GM23338 (cell line): ENCODE results near the gene ABI1. TPM values are rescaled to one million over a fixed set of nuclear protein-coding genes. Genes with fewer than 3 reads are reported as not detected.

Source experiments
- ATAC-seq: fragments of 200-7000 bp; cut with Tn5 transposase; 3 replicates; pipeline ENCODE4 v1.9.1; 2020
- DNase-seq: peaks from one replicate; pipeline ENCODE4 v3.0.0-alpha.2; 2015; ENCODE audit warnings: low spot score
- H2AFZ ChIP-seq: fragments of 200-600 bp; sonication (generic); 2 replicates; pipeline ENCODE4 v1.8.0; 2016; ENCODE audit warnings: antibody characterized with exemption, mild to moderate bottlenecking, moderate library complexity
- H3F3A ChIP-seq: fragments of 200-600 bp; sonication (generic); replicated peaks from 2 replicates; pipeline ENCODE4 v1.8.0; 2017; ENCODE audit warnings: antibody characterized with exemption, mixed run types, low read depth
- H3K27ac ChIP-seq: fragments of 200-600 bp; sonication (generic); 2 replicates; pipeline ENCODE4 v1.6.1; 2016; ENCODE audit warnings: low read depth
- H3K27me3 ChIP-seq: fragments of 200-600 bp; sonication (generic); 2 replicates; pipeline ENCODE4 v1.8.0; 2016; ENCODE audit warnings: mild to moderate bottlenecking, mixed run types, moderate library complexity; ENCODE audit not compliant: insufficient read depth
- H3K36me3 ChIP-seq: fragments of 200-600 bp; sonication (generic); 2 replicates; pipeline ENCODE4 v1.8.0; 2016; ENCODE audit warnings: mild to moderate bottlenecking; ENCODE audit not compliant: insufficient read depth
- H3K4me1 ChIP-seq: fragments of 200-600 bp; sonication (generic); 2 replicates; pipeline ENCODE4 v1.8.0; 2016; ENCODE audit warnings: mild to moderate bottlenecking, moderate library complexity; ENCODE audit not compliant: insufficient read depth
- H3K4me2 ChIP-seq: fragments of 200-600 bp; sonication (generic); 2 replicates; pipeline ENCODE4 v1.7.1; 2017; ENCODE audit warnings: mixed run types
- H3K4me3 ChIP-seq: fragments of 200-600 bp; sonication (generic); 2 replicates; pipeline ENCODE4 v1.6.1; 2016; ENCODE audit warnings: mixed run types
- H3K79me2 ChIP-seq: fragments of 200-600 bp; sonication (generic); replicated peaks from 2 replicates; pipeline ENCODE4 v1.8.0; 2017; ENCODE audit warnings: mild to moderate bottlenecking; ENCODE audit not compliant: insufficient read depth
- H3K9me2 ChIP-seq: fragments of 200-600 bp; sonication (generic); 2 replicates; pipeline ENCODE4 v1.8.0; 2017; ENCODE audit not compliant: insufficient read depth
- H4K20me1 ChIP-seq: fragments of 200-600 bp; sonication (generic); replicated peaks from 2 replicates; pipeline ENCODE4 v1.8.0; 2017; ENCODE audit warnings: mild to moderate bottlenecking; ENCODE audit not compliant: insufficient read depth
- H3K27ac Mint-ChIP-seq: 2 replicates; pipeline ENCODE4 v1.8.0; 2020; ENCODE audit warnings: inconsistent platforms, mild to moderate bottlenecking, moderate library complexity, mixed read lengths
- H3K27me3 Mint-ChIP-seq: 3 replicates; pipeline ENCODE4 v1.8.0; 2022; ENCODE audit warnings: low read depth, mild to moderate bottlenecking, moderate library complexity, mixed read lengths, inconsistent platforms; ENCODE audit not compliant: insufficient read depth, poor library complexity
- H3K36me3 Mint-ChIP-seq: 3 replicates; pipeline ENCODE4 v1.8.0; 2021; ENCODE audit warnings: low read depth, mild to moderate bottlenecking, inconsistent platforms, moderate library complexity, mixed read lengths
- H3K4me1 Mint-ChIP-seq: 3 replicates; pipeline ENCODE4 v1.8.0; 2020; ENCODE audit warnings: mild to moderate bottlenecking, inconsistent platforms, mixed read lengths
- H3K4me3 Mint-ChIP-seq: 3 replicates; pipeline ENCODE4 v1.8.0; 2021; ENCODE audit warnings: moderate library complexity, mild to moderate bottlenecking, inconsistent platforms, mixed read lengths
- H3K9me3 Mint-ChIP-seq: 3 replicates; pipeline ENCODE4 v1.8.0; 2020; ENCODE audit warnings: moderate library complexity, mild to moderate bottlenecking, inconsistent platforms, mixed read lengths
- CREB1 ChIP-seq: fragments of 250-450 bp; sonication (Bioruptor Pico); IDR thresholded peaks from 2 replicates; pipeline ENCODE4 v1.5.0; 2020; ENCODE audit warnings: low read depth, mild to moderate bottlenecking, moderate library complexity
- CTCF ChIP-seq, 2 experiments: fragments of 200-600 bp in 1 of 2; sonication (generic) in 1 of 2; conservative IDR thresholded peaks; 2 replicates each; pipeline versions ENCODE4 v1.5.1 to v1.6.1; 2016 to 2017; ENCODE audit warnings: antibody characterized with exemption in 2 of 2, low read depth in 2 of 2, mild to moderate bottlenecking in 2 of 2, moderate library complexity in 1 of 2
- ETS1 ChIP-seq: IDR thresholded peaks from 2 replicates; pipeline ENCODE4 v1.6.1; 2016; ENCODE audit warnings: antibody characterized with exemption
- EZH2 ChIP-seq: fragments of 200-600 bp; sonication (generic); IDR thresholded peaks from one replicate; pipeline ENCODE4 v1.8.0; 2017; ENCODE audit warnings: antibody characterized with exemption, mild to moderate bottlenecking, low read depth; ENCODE audit not compliant: unreplicated experiment
- EZH2phosphoT487 ChIP-seq: fragments of 200-600 bp; sonication (generic); IDR thresholded peaks from one replicate; pipeline ENCODE4 v1.8.1; 2018; ENCODE audit warnings: antibody characterized with exemption; ENCODE audit not compliant: unreplicated experiment
- JUNB ChIP-seq: IDR thresholded peaks from one replicate; pipeline ENCODE4 v1.6.1; 2016; ENCODE audit warnings: antibody characterized with exemption; ENCODE audit not compliant: unreplicated experiment
- NANOG ChIP-seq: IDR thresholded peaks from 2 replicates; pipeline ENCODE4 v1.6.1; 2016; ENCODE audit warnings: antibody characterized with exemption, borderline replicate concordance
- REST ChIP-seq: IDR thresholded peaks from one replicate; pipeline ENCODE4 v1.6.1; 2018; ENCODE audit warnings: antibody characterized with exemption; ENCODE audit not compliant: unreplicated experiment
- ZNF114 ChIP-seq: fragments of 250-450 bp; sonication (Bioruptor Pico); IDR thresholded peaks from 2 replicates; pipeline ENCODE4 v1.5.0; 2020; ENCODE audit warnings: mild to moderate bottlenecking, moderate library complexity
- ZNF462 ChIP-seq: fragments of 250-450 bp; sonication (Bioruptor Pico); IDR thresholded peaks from 2 replicates; pipeline ENCODE4 v1.5.0; 2020; ENCODE audit warnings: mild to moderate bottlenecking, moderate library complexity
- polyA plus RNA-seq: library from polyadenylated mRNA; unstranded; fragments of >200 nt; fragmentation: Nextera tagmentation; extraction: Ambion mirVana; gene quantifications from 2 replicates; pipeline ENCODE4 v1.2.1, GENCODE V29; 2016
- total RNA-seq: library from RNA; depleted of rRNA; stranded (reverse); fragments of >200 nt; shearing (Covaris generic); gene quantifications from 2 replicates; pipeline ENCODE4 v1.2.3, GENCODE V29; 2014

Gene ABI1
- total and polyA plus RNA-seq, 2 experiments from 2014 or later, result 22.3 to 30.7 TPM

GRCh38 chr10:26715137-26715487 is 145.6 kb downstream of the ABI1 start (continued):
- TF ChIP-seq CTCF (conservative IDR thresholded peaks at IDR 0.05; ENCODE audit: low read depth in 2 of 2) (no peak), CREB1 (CRISPR knock-in tag) (no peak)

- Histone ChIP-seq H3K27me3 (no peaks in the 10 kb centered on the region), H3F3A (no peaks in the 10 kb centered on the region), H4K20me1 (no peaks in the 10 kb centered on the region; the same call in 1 of the 2 replicates), H2AFZ (no peak overlapping the region), H3K27ac (no peak overlapping the region), H3K9me2 (no peaks in the 10 kb centered on the region), H3K4me2 (no peak overlapping the region), H3K4me1 (no peaks in the 10 kb centered on the region), H3K4me3 (no peak overlapping the region), H3K79me2 (no peaks in the 10 kb centered on the region), H3K36me3 (peaks cover 8% of the 10 kb centered on the region; the same call in 1 of the 2 replicates)
- Mint-ChIP-seq H3K4me3 (no peak overlapping the region), H3K4me1 (no peaks in the 10 kb centered on the region), H3K36me3 (peaks cover 46% of the 10 kb centered on the region), H3K27ac (no peak overlapping the region), H3K27me3 (peaks cover 2% of the 10 kb centered on the region), H3K9me3 (no peaks in the 10 kb centered on the region)
- ATAC-seq (no peak), DNase-seq (no peak)
- TF ChIP-seq JUNB (no peak), NANOG (no peak), EZH2 (no peak), ZNF462 (no peak), ZNF114 (CRISPR knock-in tag) (no peak), EZH2phosphoT487 (no peak), REST (no peak), ETS1 (no peak), CREB1 (CRISPR knock-in tag) (no peak)
Measured at GRCh38 chr10:26714415-26715136, 146.2 kb downstream of the ABI1 start.
